GM12891 (cell line): ENCODE measurements around the gene PRKACB.

Experiments used
- PAX5 ChIP-seq: IDR thresholded peaks from 2 replicates; pipeline ENCODE4 v1.6.1; 2011; ENCODE audit warnings: low read length, moderate library complexity, mild to moderate bottlenecking; ENCODE audit not compliant: insufficient read depth, severe bottlenecking
- POLR2A ChIP-seq: IDR thresholded peaks from 2 replicates; pipeline ENCODE4 v1.6.1; 2011; ENCODE audit warnings: low read depth, low read length, control low read depth
- POLR2AphosphoS5 ChIP-seq: IDR thresholded peaks from 2 replicates; pipeline ENCODE4 v1.6.1; 2011; ENCODE audit warnings: low read depth, low read length, control low read depth
- POU2F2 ChIP-seq: IDR thresholded peaks from 2 replicates; pipeline ENCODE4 v1.6.1; 2011; ENCODE audit warnings: low read depth, mild to moderate bottlenecking, control low read depth, low read length, moderate library complexity
- SPI1 ChIP-seq: IDR thresholded peaks from 2 replicates; pipeline ENCODE4 v1.6.1; 2011; ENCODE audit warnings: low read depth, low read length, control low read depth
- TAF1 ChIP-seq: IDR thresholded peaks from 2 replicates; pipeline ENCODE4 v1.6.1; 2011; ENCODE audit warnings: low read depth, low read length, control low read depth

DNA sequence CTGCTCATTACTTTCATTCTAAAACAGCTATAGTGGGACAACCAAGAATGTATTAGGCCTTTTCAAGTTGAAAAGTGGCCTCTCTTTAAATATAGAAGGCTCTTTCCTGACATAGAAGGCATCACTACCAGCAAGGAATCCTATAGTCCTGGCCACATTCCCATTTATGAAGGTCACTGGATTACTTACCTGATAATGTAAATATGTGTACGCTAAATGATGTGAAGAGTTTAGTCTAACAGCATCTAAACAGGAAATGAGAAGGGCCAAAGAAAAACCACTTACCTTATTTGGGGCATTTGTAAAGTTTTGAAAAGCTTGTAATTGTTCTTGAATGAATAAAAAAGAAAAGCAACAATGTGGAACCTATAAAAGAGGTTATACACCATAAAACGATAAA lies 24.7 kb downstream of the PRKACB start:
- TF ChIP-seq POLR2AphosphoS5, result no peak
- no peak for TF ChIP-seq TAF1
- TF ChIP-seq POLR2A, result no peak
- TF ChIP-seq POU2F2, result no peak
- TF ChIP-seq PAX5, result no peak
- no peak for TF ChIP-seq SPI1
